Measurements from ENCODE around the gene HOXB5.

HOXB5 gene

DNA sequence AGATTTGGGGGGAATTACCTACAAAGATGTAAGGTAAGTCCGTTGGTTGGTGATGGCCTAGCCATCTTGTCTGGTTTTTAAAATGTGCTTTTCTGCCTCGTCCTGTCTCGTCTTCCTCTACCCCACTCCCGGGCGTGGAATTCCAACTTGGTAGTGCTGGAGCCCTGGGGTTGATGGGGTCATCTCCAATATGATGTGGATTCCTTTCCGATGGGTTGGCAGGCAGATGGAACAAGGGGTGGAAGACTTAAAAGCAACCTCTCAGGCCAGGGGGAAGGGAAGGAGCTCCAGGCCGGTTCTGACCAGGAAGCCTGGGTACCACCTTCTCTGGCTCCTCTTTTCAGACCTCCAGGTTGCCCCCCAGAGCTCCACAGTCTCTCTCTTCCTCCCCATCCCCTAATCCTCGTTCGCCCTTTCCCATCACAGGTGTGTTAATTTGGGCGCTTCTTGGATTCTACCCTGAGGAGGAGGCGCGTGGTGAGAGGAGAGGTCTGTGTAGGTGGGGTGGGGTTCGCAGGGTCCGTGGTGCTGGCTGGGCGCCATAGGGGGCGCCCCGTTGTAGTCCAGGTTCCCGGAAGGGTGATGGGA lies 43.6 kb downstream of the HOXB5 start:
- H3K4me3 ChIP-seq (ENCODE audit: low read depth, low read length, poor library complexity, severe bottlenecking), result no peak overlapping the region
- H3K4me1 ChIP-seq (ENCODE audit: insufficient read depth, low read length, severe bottlenecking), result no peaks in the 10 kb centered on the region
- H3K36me3 ChIP-seq (ENCODE audit: insufficient read depth, low read length), result no peaks in the 10 kb centered on the region
- H2AFZ ChIP-seq (ENCODE audit: low read length), result no peak overlapping the region
- no peak for TF ChIP-seq EZH2 (IDR thresholded peaks at IDR 0.05; ENCODE audit: borderline replicate concordance, low read length)
- TF ChIP-seq, protein P1, sequence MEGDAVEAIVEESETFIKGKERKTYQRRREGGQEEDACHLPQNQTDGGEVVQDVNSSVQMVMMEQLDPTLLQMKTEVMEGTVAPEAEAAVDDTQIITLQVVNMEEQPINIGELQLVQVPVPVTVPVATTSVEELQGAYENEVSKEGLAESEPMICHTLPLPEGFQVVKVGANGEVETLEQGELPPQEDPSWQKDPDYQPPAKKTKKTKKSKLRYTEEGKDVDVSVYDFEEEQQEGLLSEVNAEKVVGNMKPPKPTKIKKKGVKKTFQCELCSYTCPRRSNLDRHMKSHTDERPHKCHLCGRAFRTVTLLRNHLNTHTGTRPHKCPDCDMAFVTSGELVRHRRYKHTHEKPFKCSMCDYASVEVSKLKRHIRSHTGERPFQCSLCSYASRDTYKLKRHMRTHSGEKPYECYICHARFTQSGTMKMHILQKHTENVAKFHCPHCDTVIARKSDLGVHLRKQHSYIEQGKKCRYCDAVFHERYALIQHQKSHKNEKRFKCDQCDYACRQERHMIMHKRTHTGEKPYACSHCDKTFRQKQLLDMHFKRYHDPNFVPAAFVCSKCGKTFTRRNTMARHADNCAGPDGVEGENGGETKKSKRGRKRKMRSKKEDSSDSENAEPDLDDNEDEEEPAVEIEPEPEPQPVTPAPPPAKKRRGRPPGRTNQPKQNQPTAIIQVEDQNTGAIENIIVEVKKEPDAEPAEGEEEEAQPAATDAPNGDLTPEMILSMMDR (IDR thresholded peaks at IDR 0.05; ENCODE audit: low read length), result no peak
- no peaks in the 10 kb centered on the region for H3K79me2 ChIP-seq (ENCODE audit: insufficient read depth, low read length)
- no peak overlapping the region for H3K27ac ChIP-seq (ENCODE audit: low read depth, low read length, poor library complexity, severe bottlenecking)
- H3K4me2 ChIP-seq (ENCODE audit: low read length), result no peak overlapping the region
- H3K27me3 ChIP-seq (ENCODE audit: insufficient read depth, low read length), result no peaks in the 10 kb centered on the region
- H3K9me3 ChIP-seq (ENCODE audit: low read length), result no peaks in the 10 kb centered on the region
- H3K9me2 ChIP-seq (ENCODE audit: low read depth, low read length), result no peaks in the 10 kb centered on the region
- no peaks in the 10 kb centered on the region for H4K20me1 ChIP-seq (ENCODE audit: insufficient read depth, low read length)
- H3K9ac ChIP-seq (ENCODE audit: low read length), result no peak overlapping the region
- no peaks in the 10 kb centered on the region for H3F3A ChIP-seq (ENCODE audit: insufficient read depth, low read length)

GRCh38 chr17:48549281-48549630 lies 44.3 kb downstream of the HOXB5 start:
- H3K36me3 ChIP-seq (ENCODE audit: insufficient read depth, low read length), result no peaks in the 10 kb centered on the region
- H3K4me1 ChIP-seq (ENCODE audit: insufficient read depth, low read length, severe bottlenecking), result no peaks in the 10 kb centered on the region
- TF ChIP-seq EZH2 (IDR thresholded peaks at IDR 0.05; ENCODE audit: borderline replicate concordance, low read length), result no peak
- TF ChIP-seq, protein P1 (IDR thresholded peaks at IDR 0.05; ENCODE audit: low read length), result no peak
- H3K4me3 ChIP-seq (ENCODE audit: low read depth, low read length, poor library complexity, severe bottlenecking), result no peak overlapping the region
- no peak overlapping the region for H3K27ac ChIP-seq (ENCODE audit: low read depth, low read length, poor library complexity, severe bottlenecking)
- no peaks in the 10 kb centered on the region for H3K9me3 ChIP-seq (ENCODE audit: low read length)
- H3K9me2 ChIP-seq (ENCODE audit: low read depth, low read length), result no peaks in the 10 kb centered on the region
- H3K27me3 ChIP-seq (ENCODE audit: insufficient read depth, low read length), result no peaks in the 10 kb centered on the region
- H3K79me2 ChIP-seq (ENCODE audit: insufficient read depth, low read length), result no peaks in the 10 kb centered on the region
- no peaks in the 10 kb centered on the region for H4K20me1 ChIP-seq (ENCODE audit: insufficient read depth, low read length)
- H3K9ac ChIP-seq (ENCODE audit: low read length), result no peak overlapping the region
- H2AFZ ChIP-seq (ENCODE audit: low read length), result no peak overlapping the region
- H3K4me2 ChIP-seq (ENCODE audit: low read length), result no peak overlapping the region
- no peaks in the 10 kb centered on the region for H3F3A ChIP-seq (ENCODE audit: insufficient read depth, low read length)

DNA sequence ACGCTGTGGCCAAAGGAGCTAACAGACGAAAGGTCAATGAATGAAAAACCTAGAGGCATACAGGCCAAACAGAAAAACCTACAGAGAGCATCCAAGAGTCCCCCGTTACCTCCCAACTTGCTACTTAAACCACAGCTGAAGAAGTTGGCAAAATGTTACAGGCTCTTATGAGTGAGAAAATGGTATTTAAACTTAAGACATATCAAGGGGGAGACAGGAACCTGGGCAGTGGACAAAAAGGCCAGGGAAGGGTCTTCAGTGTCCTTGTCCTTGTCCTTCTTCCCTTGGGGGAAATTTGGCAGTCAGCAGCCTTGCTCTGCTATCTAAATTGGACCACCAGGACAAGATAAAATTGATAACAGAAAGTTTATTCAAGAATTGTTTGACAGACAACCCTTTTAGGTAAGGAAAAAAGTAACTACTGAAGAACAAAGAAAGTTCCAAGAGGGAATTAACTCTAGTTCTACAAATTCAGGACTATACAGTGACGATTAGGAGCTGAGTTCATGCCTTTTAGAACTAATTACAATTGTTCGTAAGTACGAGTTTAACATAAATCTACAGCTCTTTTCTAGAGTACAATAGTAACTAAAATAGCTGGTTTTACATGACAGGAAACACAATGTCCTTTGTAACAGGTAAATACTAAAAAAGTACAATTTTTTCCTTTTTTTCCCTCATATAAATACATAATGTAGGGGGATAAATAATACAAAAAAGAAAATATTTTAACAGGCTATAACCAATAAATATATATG lies 44.9 kb downstream of the HOXB5 start:
- Histone ChIP-seq H3K4me1 (ENCODE audit: insufficient read depth, low read length, severe bottlenecking) (no peaks in the 10 kb centered on the region), H2AFZ (ENCODE audit: low read length) (no peak overlapping the region), H3K27me3 (ENCODE audit: insufficient read depth, low read length) (no peaks in the 10 kb centered on the region), H3K4me2 (ENCODE audit: low read length) (no peak overlapping the region), H3K79me2 (ENCODE audit: insufficient read depth, low read length) (no peaks in the 10 kb centered on the region), H3K9me3 (ENCODE audit: low read length) (no peaks in the 10 kb centered on the region), H3F3A (ENCODE audit: insufficient read depth, low read length) (no peaks in the 10 kb centered on the region), H4K20me1 (ENCODE audit: insufficient read depth, low read length) (no peaks in the 10 kb centered on the region), H3K4me3 (ENCODE audit: low read depth, low read length, poor library complexity, severe bottlenecking) (no peak overlapping the region), H3K27ac (ENCODE audit: low read depth, low read length, poor library complexity, severe bottlenecking) (no peak overlapping the region), H3K36me3 (ENCODE audit: insufficient read depth, low read length) (no peaks in the 10 kb centered on the region), H3K9me2 (ENCODE audit: low read depth, low read length) (no peaks in the 10 kb centered on the region), H3K9ac (ENCODE audit: low read length) (no peak overlapping the region)
- no peak for TF ChIP-seq EZH2 (IDR thresholded peaks at IDR 0.05; ENCODE audit: borderline replicate concordance, low read length)
- TF ChIP-seq, protein P1 (IDR thresholded peaks at IDR 0.05; ENCODE audit: low read length), result no peak
